GM12801 (cell line): Measurements from ENCODE around the gene EFTUD2.

Experiments used
- TF ChIP-seq, protein P1 (sequence below): IDR thresholded peaks from one replicate; pipeline ENCODE4 v1.5.1; 2011; ENCODE audit warnings: control low read depth; ENCODE audit not compliant: insufficient read length; ENCODE audit errors: extremely low read depth

Gene EFTUD2

DNA sequence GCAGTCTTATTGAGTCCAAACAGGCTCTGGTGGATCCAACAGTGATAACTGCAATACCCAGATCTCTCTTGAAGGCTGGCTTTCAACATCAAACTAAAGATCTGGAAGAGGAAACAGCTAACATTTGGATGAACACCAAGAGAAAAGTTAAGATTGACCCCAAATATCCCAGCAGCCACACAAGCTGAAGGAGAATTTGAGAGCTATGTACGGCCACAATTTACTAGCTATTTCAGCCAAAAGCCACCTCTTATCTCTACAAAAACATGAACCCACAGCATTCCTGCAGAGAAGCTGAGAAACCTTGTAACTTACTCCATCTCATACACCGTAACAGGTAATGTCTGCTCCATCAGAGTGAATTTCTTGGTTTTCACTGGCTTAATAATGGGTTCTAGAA, 14.3 kb downstream of the EFTUD2 start:
- TF ChIP-seq, protein P1, sequence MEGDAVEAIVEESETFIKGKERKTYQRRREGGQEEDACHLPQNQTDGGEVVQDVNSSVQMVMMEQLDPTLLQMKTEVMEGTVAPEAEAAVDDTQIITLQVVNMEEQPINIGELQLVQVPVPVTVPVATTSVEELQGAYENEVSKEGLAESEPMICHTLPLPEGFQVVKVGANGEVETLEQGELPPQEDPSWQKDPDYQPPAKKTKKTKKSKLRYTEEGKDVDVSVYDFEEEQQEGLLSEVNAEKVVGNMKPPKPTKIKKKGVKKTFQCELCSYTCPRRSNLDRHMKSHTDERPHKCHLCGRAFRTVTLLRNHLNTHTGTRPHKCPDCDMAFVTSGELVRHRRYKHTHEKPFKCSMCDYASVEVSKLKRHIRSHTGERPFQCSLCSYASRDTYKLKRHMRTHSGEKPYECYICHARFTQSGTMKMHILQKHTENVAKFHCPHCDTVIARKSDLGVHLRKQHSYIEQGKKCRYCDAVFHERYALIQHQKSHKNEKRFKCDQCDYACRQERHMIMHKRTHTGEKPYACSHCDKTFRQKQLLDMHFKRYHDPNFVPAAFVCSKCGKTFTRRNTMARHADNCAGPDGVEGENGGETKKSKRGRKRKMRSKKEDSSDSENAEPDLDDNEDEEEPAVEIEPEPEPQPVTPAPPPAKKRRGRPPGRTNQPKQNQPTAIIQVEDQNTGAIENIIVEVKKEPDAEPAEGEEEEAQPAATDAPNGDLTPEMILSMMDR = no peak

- TF ChIP-seq, protein P1 = no peak
These were observed 18.1 kb downstream of the EFTUD2 start for GRCh38 chr17:44881145-44881544.

DNA sequence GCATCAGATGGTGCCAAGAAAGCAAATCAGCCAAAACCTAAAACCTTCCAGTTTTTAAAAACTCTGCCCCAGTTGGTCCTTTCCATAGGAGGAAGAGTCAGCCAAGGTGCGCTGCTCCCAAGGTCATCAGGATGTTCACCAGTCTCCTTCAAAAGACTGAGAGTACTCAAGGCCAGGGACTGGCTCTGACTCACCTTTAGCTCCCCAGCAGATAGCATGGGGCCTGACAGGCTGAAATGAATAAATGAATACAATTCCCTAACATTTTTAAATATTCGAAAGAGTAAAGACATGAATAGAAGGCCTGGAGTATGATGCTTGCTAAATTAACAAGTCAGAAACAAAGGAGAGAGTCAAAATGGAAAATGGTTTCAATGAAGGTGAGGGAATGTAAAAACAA, 19.2 kb downstream of the EFTUD2 start:
- TF ChIP-seq, protein P1 = no peak

DNA sequence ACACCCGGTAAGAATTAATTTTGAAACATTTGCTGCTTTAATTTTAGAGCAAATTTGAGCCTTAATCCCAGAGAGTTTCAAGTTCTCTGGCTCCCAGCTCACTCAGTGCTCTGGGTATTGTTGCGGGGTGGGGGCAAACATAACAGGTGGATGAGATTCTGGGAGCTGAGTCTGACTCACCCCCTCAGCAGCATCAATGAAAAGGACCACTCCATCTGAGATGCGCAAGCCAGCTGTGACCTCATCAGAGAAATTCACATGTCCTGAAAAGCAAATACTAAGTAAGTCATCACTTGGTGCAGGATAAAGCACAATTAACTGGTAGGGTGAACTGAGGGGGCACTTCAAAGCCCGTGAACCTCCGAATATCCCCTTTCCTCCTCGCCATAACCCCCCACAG, 19.9 kb downstream of the EFTUD2 start:
- TF ChIP-seq, protein P1 = no peak

DNA sequence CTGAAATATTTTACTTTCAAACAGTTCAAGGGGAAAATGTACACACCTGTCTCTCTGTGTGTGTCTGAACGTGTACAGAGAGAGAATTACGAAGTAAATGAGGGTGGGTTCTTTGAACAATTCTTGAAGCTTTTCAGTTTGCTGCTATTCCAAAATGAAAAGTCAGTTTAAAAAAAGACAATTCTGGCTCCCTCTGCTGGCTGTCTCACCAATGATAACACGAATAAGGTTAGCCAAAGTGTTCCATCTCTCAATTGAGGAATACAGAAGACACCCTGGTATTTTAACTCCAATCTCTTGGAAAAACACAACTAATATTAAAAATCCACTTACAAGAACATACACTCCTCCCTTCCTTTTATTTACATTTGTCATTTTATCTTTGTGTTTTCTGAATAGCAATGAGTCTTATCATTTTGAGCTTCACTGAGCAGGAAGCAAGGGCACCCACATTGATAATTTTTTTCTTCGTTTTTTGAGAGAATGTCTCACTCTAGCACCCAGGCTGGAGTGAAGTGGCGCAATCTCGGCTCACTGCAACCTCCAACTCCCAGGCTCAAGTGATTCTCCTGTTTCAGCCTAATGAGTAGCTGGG, 20.5 kb downstream of the EFTUD2 start:
- TF ChIP-seq, protein P1 = no peak

- TF ChIP-seq, protein P1 = no peak
These were observed 22.1 kb downstream of the EFTUD2 start for GRCh38 chr17:44877121-44877520.

DNA sequence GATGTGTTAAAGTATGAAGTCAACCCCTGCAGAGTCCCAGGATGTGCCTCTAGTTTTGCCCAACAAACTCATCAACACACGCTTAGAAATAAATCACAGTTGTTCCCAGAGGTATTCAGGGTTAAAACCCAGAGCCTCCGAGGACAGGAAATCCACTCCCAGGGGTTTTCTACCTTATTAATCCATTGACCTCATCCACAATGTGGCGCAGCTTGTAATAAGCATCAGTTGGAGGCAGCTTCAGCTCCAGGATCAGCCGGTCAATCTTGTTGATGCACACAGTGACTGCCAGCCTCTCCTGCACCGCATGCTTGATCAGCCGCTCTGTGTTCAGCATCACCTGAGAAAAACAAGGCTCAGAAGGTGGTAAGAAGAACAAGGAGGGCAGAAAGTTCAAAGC, 23.5 kb downstream of the EFTUD2 start:
- TF ChIP-seq, protein P1 = no peak

DNA sequence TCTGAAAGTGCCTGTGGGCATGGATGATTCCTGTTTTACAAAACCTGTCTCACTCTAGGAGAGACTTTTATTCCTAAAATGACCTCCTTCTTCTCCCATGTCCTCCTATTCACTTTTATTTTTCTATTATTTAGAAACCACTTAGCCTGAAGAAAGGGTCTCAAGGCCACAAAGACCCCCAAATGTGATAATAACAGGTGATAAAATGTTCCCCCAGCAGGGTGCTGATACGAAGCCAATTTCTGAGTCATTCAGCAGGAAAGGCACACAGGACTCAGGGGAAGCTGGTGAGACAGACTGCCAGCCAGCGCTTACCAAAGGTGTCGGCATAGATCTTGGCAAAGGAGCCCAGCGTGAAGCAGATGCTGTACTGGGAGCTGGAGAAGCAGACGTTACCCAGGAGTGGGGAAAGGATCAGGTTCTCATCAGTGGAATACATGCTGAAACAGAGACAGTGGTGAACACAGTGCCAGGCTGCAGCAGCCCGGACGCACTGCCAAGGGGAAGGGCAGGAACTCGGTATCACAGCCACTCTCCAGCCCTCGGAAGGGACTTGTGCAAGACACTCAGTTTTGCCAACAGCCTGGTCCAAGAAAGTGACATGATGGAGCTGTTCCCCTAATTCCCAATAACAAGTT, 27.0 kb downstream of the EFTUD2 start:
- TF ChIP-seq, protein P1 = no peak
